Endothelial cell of umbilical vein (primary cell): ENCODE results near the gene TBC1D5. TPM values are rescaled to one million over a fixed set of nuclear protein-coding genes. Genes with fewer than 3 reads are reported as not detected.

Experiments
- BruUV-seq: library from RNA; stranded (reverse); fragments of 400-500 nt; replicated peaks from 2 replicates; lab custom pipeline; 2021; lab: Mats Ljungman, UMichigan
- CTCF ChIA-PET: fragments of 300-600, 350-600 bp; sonication (Branson Sonifier 250); formaldehyde crosslinking; loops from one replicate; lab custom pipeline; 2021; ENCODE audit warnings: antibody characterized with exemption, inconsistent platforms; lab: Charles Lee
- POLR2A ChIA-PET: fragments of 300-600, 350-600 bp; sonication (Branson Sonifier 250); formaldehyde crosslinking; loops from one replicate; lab custom pipeline; 2021; ENCODE audit warnings: antibody characterized with exemption, inconsistent platforms; lab: Charles Lee
- DNase-seq: peaks from one replicate; pipeline ENCODE4 v3.0.0-alpha.2; 2011; ENCODE audit warnings: low read depth, low spot score
- FAIRE-seq: peaks from 2 replicates; lab custom pipeline; 2011; peaks lifted over from hg19 to GRCh38; lab: Jason Lieb, UNC
- H2AFZ ChIP-seq: 2 replicates; pipeline ENCODE4 v1.6.0; 2012; ENCODE audit warnings: low read depth, low read length, control low read depth, inconsistent platforms
- H3K27ac ChIP-seq: 2 replicates; pipeline ENCODE4 v1.5.1; 2011; ENCODE audit warnings: low read depth, mild to moderate bottlenecking, control low read depth, low read length, moderate library complexity; ENCODE audit not compliant: insufficient read depth
- H3K27me3 ChIP-seq, 2 experiments: 2 replicates each; pipeline versions ENCODE4 v1.6.0 to v1.6.1; 2011; ENCODE audit warnings: low read length in 2 of 2, mixed read lengths in 1 of 2; ENCODE audit not compliant: control insufficient read depth in 2 of 2, insufficient read depth in 2 of 2
- H3K36me3 ChIP-seq, 2 experiments: 2 replicates in 1 of 2; 3 replicates in 1 of 2; pipeline ENCODE4 v1.5.1; 2011; ENCODE audit warnings: low read length in 2 of 2, mild to moderate bottlenecking in 1 of 2, moderate library complexity in 1 of 2; ENCODE audit not compliant: control insufficient read depth in 2 of 2, insufficient read depth in 2 of 2; ENCODE audit errors: extremely low read depth in 1 of 2
- H3K4me1 ChIP-seq: 3 replicates; pipeline ENCODE4 v1.5.1; 2011; ENCODE audit warnings: mild to moderate bottlenecking, low read length; ENCODE audit not compliant: control insufficient read depth, insufficient read depth; ENCODE audit errors: extremely low read depth
- H3K4me2 ChIP-seq: 2 replicates; pipeline ENCODE4 v1.6.1; 2011; ENCODE audit warnings: low read length, control low read depth, mixed read lengths; ENCODE audit not compliant: insufficient read depth
- H3K4me3 ChIP-seq, 3 experiments: fragments of 200-600 bp in 1 of 3; sonication (generic), shearing (Covaris generic) in 1 of 3; replicated peaks in 1 of 3; 2 replicates each; pipeline ENCODE4 v1.5.1; 2011 to 2016; ENCODE audit warnings: control low read depth in 3 of 3, low read length in 3 of 3, mild to moderate bottlenecking in 2 of 3, inconsistent platforms in 1 of 3, low read depth in 1 of 3, moderate library complexity in 1 of 3; ENCODE audit not compliant: insufficient read depth in 1 of 3
- H3K79me2 ChIP-seq: 2 replicates; pipeline ENCODE4 v1.6.0; 2012; ENCODE audit warnings: low read length, inconsistent platforms; ENCODE audit not compliant: control insufficient read depth, insufficient read depth
- H3K9ac ChIP-seq: replicated peaks from 2 replicates; pipeline ENCODE3; 2011; ENCODE audit warnings: low read length, control low read depth; ENCODE audit not compliant: insufficient read depth; ENCODE audit errors: extremely low read depth
- H3K9me1 ChIP-seq: replicated peaks from 3 replicates; pipeline ENCODE4 v1.6.0; 2011; ENCODE audit warnings: mild to moderate bottlenecking, low read length; ENCODE audit not compliant: control insufficient read depth, insufficient read depth; ENCODE audit errors: extremely low read depth
- H3K9me3 ChIP-seq: replicated peaks from 2 replicates; pipeline ENCODE4 v1.5.1; 2012; ENCODE audit warnings: low read length, inconsistent platforms; ENCODE audit not compliant: control insufficient read depth, insufficient read depth
- H4K20me1 ChIP-seq: replicated peaks from 2 replicates; pipeline ENCODE3; 2011; ENCODE audit warnings: mild to moderate bottlenecking, low read length; ENCODE audit not compliant: control insufficient read depth, insufficient read depth; ENCODE audit errors: extremely low read depth
- CTCF ChIP-seq, 2 donors: IDR thresholded peaks; 1 replicate in 1 of 2; 2 replicates in 1 of 2; pipeline ENCODE4 v1.5.1; 2011; ENCODE audit warnings: low read length in 2 of 2, mild to moderate bottlenecking in 2 of 2, moderate library complexity in 2 of 2, control low read depth in 1 of 2, inconsistent platforms in 1 of 2, low read depth in 1 of 2; ENCODE audit not compliant: insufficient read depth in 1 of 2; ENCODE audit errors: extremely low read depth in 1 of 2
- FOS ChIP-seq: IDR thresholded peaks from 2 replicates; pipeline ENCODE4 v1.6.1; 2011; ENCODE audit warnings: mild to moderate bottlenecking, low read length, moderate library complexity, borderline replicate concordance; ENCODE audit not compliant: insufficient read depth
- GATA2 ChIP-seq: IDR thresholded peaks from 2 replicates; pipeline ENCODE4 v1.7.0; 2011; ENCODE audit warnings: low read depth, mild to moderate bottlenecking, moderate library complexity, mixed read lengths, low read length; ENCODE audit not compliant: insufficient read length, insufficient read depth
- JUN ChIP-seq: IDR thresholded peaks from 2 replicates; pipeline ENCODE4 v1.6.1; 2011; ENCODE audit warnings: borderline replicate concordance, low read depth; ENCODE audit not compliant: insufficient read length, insufficient read depth
- MAX ChIP-seq: IDR thresholded peaks from 2 replicates; pipeline ENCODE4 v1.6.1; 2011; ENCODE audit not compliant: insufficient read depth, insufficient read length
- MYC ChIP-seq: IDR thresholded peaks from one replicate; pipeline ENCODE4 v1.6.1; 2011; ENCODE audit warnings: mild to moderate bottlenecking, low read depth, low read length
- dilution Hi-C: fragments of 300-500 bp; cut with MboI; formaldehyde crosslinking; loops from one replicate; pipeline ENCODE4 v1.15.0; 2019; ENCODE audit warnings: low sequenced_read_pairs; ENCODE audit not compliant: extremely low pct_ligation_motif_present
- intact Hi-C: fragments of 100-400 bp; cut with micrococcal nuclease; formaldehyde crosslinking; loops from one replicate; pipeline ENCODE4 v1.10.0; 2022
- polyA plus RNA-seq, 4 experiments: library from polyadenylated mRNA; depleted of rRNA in 3 of 4; stranded (reverse) in 3 of 4; unstranded in 1 of 4; fragments of >200 nt; gene quantifications; 2 replicates each; pipeline versions ENCODE4 v1.2.1 to v1.2.3, GENCODE V29; 2011 to 2012; ENCODE audit warnings: missing spikeins in 1 of 4
- total RNA-seq: library from RNA; stranded (reverse); gene quantifications from 2 replicates; pipeline ENCODE4 v1.2.3, GENCODE V29; 2021

TBC1D5 gene
- total and polyA plus RNA-seq, 2 donors (not counting 3 experiments of a cell fraction or from before 2014, with no cell fraction given) = 17.5 to 44.7 TPM

- intact Hi-C loops = no loop called here
- DNase-seq = no peak
- dilution Hi-C loops = no loop called here
These were observed 2.9 kb upstream of the TBC1D5 start for GRCh38 chr3:17745301-17745700.

More at GRCh38 chr3:17745301-17745700, 2.9 kb upstream of the TBC1D5 start:
- no peaks in the 10 kb centered on the region for H3K9me1 ChIP-seq
- BruUV-seq = no TSS peak
- peaks cover 0 to 2% of the 10 kb centered on the region in 2 experiments for H3K27me3 ChIP-seq
- no peak overlapping the region for H3K27ac ChIP-seq
- no peak overlapping the region for H3K4me2 ChIP-seq
- no peaks in the 10 kb centered on the region for H3K9me3 ChIP-seq
- no peak overlapping the region for H3K4me3 ChIP-seq
- ChIA-PET POLR2A (no interaction called here), CTCF (interaction anchor here (2.1 to 3.0 kb wide), 2 partner anchors 96 to 100 kb away, joined by 11 to 14 read pairs; no protein-coding TSS in a partner anchor)
- peaks cover 10% of the 10 kb centered on the region for H3K79me2 ChIP-seq
- no peak for TF ChIP-seq MYC
- no peak for TF ChIP-seq GATA2
- no peak for TF ChIP-seq JUN
- no peak for TF ChIP-seq CTCF (IDR thresholded peaks at IDR 0.05; ENCODE audit: extremely low read depth in 1 of 2, insufficient read depth in 1 of 2, low read depth in 1 of 2, low read length in 2 of 2)
- TF ChIP-seq MAX = no peak
- TF ChIP-seq FOS = no peak
- H2AFZ ChIP-seq = no peak overlapping the region
- no peaks in the 10 kb centered on the region for H4K20me1 ChIP-seq
- H3K9ac ChIP-seq = no peak overlapping the region
- no peak for FAIRE-seq
- H3K4me1 ChIP-seq = peaks cover 21% of the 10 kb centered on the region
- no peaks in the 10 kb centered on the region for H3K36me3 ChIP-seq
